HCEC 1CT (cell line): ENCODE measurements around the gene LRWD1.

Experiments used
- DNase-seq: peaks from one replicate; pipeline ENCODE4 v3.0.0-alpha.2; 2017

LRWD1 gene

GRCh38 chr7:102464577-102465280 is at the start of gene LRWD1, which contains the start of gene ALKBH4:
LRWD1 (plus strand) TSS chr7:102464984; CDS start chr7:102465081, 97 bp downstream.
ALKBH4 (minus strand) TSS chr7:102464863; CDS start chr7:102464836, 27 bp downstream.
- DNase-seq: peak; percentile 91

- no peak for DNase-seq
Measured at GRCh38 chr7:102415685-102416225, 49.0 kb upstream of the LRWD1 start.

- DNase-seq: no peak
Measured at GRCh38 chr7:102416406-102416805, 48.4 kb upstream of the LRWD1 start.

- no peak for DNase-seq
Measured at GRCh38 chr7:102417105-102417504, 47.7 kb upstream of the LRWD1 start.

- no peak for DNase-seq
Measured at GRCh38 chr7:102418592-102418991, 46.2 kb upstream of the LRWD1 start.

GRCh38 chr7:102421706-102422240 is 43.0 kb upstream of the LRWD1 start:
- DNase-seq: no peak

- DNase-seq: no peak
Measured at GRCh38 chr7:102424129-102424551, 40.6 kb upstream of the LRWD1 start.

- DNase-seq: no peak
Measured at GRCh38 chr7:102424787-102425218, 40.0 kb upstream of the LRWD1 start.

GRCh38 chr7:102425639-102426267 is 39.0 kb upstream of the LRWD1 start:
- no peak for DNase-seq

- no peak for DNase-seq
Measured at GRCh38 chr7:102426268-102427018, 38.3 kb upstream of the LRWD1 start.

- DNase-seq: no peak
Measured at GRCh38 chr7:102427019-102427405, 37.8 kb upstream of the LRWD1 start.

- DNase-seq: no peak
Measured at GRCh38 chr7:102429141-102429899, 35.5 kb upstream of the LRWD1 start.

- DNase-seq: no peak
Measured at GRCh38 chr7:102431617-102432298, 33.0 kb upstream of the LRWD1 start.

GRCh38 chr7:102432442-102433218 is 32.2 kb upstream of the LRWD1 start:
- no peak for DNase-seq

- peak; percentile 56 for DNase-seq
Measured at GRCh38 chr7:102433219-102434038, 31.4 kb upstream of the LRWD1 start, which contains the start of gene ORAI2. ORAI2 (plus strand) TSS chr7:102433575; CDS start chr7:102438957, 5,382 bp downstream.

GRCh38 chr7:102434039-102434486 is 30.7 kb upstream of the LRWD1 start:
- no peak for DNase-seq

GRCh38 chr7:102436118-102436517 is 28.7 kb upstream of the LRWD1 start:
- DNase-seq: no peak

GRCh38 chr7:102439963-102440795 is 24.6 kb upstream of the LRWD1 start:
- peak; percentile 70 for DNase-seq
